Gastrocnemius medialis (tissue), 4 donors: ENCODE data around the gene NRTN.

Source experiments
- POLR2A ChIP-seq, 2 donors: fragments of 450-650 bp; IDR thresholded peaks; one replicate each; pipeline ENCODE4 v1.6.1; 2017; ENCODE audit warnings: antibody characterized with exemption in 2 of 2, mild to moderate bottlenecking in 2 of 2, moderate library complexity in 2 of 2
- TF ChIP-seq, protein P1 (sequence below), 5 experiments: fragments of 450-650 bp in 3 of 5; fragments of 200-600 bp in 2 of 5; sonication (generic) in 2 of 5; IDR thresholded peaks in 4 of 5; conservative IDR thresholded peaks in 1 of 5; 1 replicate in 4 of 5; 2 replicates in 1 of 5; pipeline ENCODE4 v1.5.1; 2016 to 2019; ENCODE audit warnings: antibody characterized with exemption in 5 of 5, mild to moderate bottlenecking in 3 of 5, moderate library complexity in 3 of 5

GRCh38 chr19:5844456-5845433 lies 39.9 kb downstream of the NRTN start:
- TF ChIP-seq, protein P1, sequence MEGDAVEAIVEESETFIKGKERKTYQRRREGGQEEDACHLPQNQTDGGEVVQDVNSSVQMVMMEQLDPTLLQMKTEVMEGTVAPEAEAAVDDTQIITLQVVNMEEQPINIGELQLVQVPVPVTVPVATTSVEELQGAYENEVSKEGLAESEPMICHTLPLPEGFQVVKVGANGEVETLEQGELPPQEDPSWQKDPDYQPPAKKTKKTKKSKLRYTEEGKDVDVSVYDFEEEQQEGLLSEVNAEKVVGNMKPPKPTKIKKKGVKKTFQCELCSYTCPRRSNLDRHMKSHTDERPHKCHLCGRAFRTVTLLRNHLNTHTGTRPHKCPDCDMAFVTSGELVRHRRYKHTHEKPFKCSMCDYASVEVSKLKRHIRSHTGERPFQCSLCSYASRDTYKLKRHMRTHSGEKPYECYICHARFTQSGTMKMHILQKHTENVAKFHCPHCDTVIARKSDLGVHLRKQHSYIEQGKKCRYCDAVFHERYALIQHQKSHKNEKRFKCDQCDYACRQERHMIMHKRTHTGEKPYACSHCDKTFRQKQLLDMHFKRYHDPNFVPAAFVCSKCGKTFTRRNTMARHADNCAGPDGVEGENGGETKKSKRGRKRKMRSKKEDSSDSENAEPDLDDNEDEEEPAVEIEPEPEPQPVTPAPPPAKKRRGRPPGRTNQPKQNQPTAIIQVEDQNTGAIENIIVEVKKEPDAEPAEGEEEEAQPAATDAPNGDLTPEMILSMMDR (IDR thresholded peaks at IDR 0.05 in 4 of 5, conservative IDR thresholded peaks at IDR 0.05 in 1 of 5) = no peak
- TF ChIP-seq POLR2A (IDR thresholded peaks at IDR 0.05) = no peak
